PC-9 (cell line): ENCODE data around the gene MAPRE3. TPM values are rescaled to one million over a fixed set of nuclear protein-coding genes. Genes with fewer than 3 reads are reported as not detected.

Experiments used
- BruUV-seq: library from RNA; stranded (reverse); fragments of 400-500 nt; replicated peaks from 2 replicates; lab custom pipeline; 2021; lab: Mats Ljungman, UMichigan
- CTCF ChIA-PET: fragments of 300-600 bp; sonication (Branson Sonifier 250); formaldehyde crosslinking; loops from one replicate; lab custom pipeline; 2022; ENCODE audit warnings: antibody characterized with exemption; lab: Charles Lee
- POLR2A ChIA-PET: fragments of 300-600 bp; sonication (Branson Sonifier 250); formaldehyde crosslinking; loops from one replicate; lab custom pipeline; 2022; ENCODE audit warnings: antibody characterized with exemption; ENCODE audit not compliant: unreplicated experiment; lab: Charles Lee
- DNase-seq, 2 experiments: peaks; one replicate each; pipeline versions ENCODE4 v3.0.0 to v3.0.0-alpha.2; 2015 to 2022; ENCODE audit warnings: mixed read lengths in 1 of 2
- H2AFZ ChIP-seq: fragments of 200-600 bp; sonication (generic); 2 replicates; pipeline ENCODE4 v1.8.1; 2017; ENCODE audit warnings: antibody characterized with exemption
- H3F3A ChIP-seq: fragments of 200-600 bp; sonication (generic); 2 replicates; pipeline ENCODE4 v1.8.1; 2017; ENCODE audit warnings: antibody characterized with exemption, mild to moderate bottlenecking, low read depth; ENCODE audit not compliant: insufficient read depth
- H3K27ac ChIP-seq: fragments of 200-600 bp; sonication (generic); 2 replicates; pipeline ENCODE4 v1.6.1; 2016; ENCODE audit warnings: mixed run types
- H3K27me3 ChIP-seq: fragments of 200-600 bp; sonication (generic); 2 replicates; pipeline ENCODE4 v1.6.1; 2016; ENCODE audit warnings: low read depth, mixed run types; ENCODE audit not compliant: insufficient read depth
- H3K36me3 ChIP-seq: fragments of 200-600 bp; sonication (generic); 2 replicates; pipeline ENCODE4 v1.6.1; 2016; ENCODE audit warnings: low read depth, mixed run types
- H3K4me1 ChIP-seq: fragments of 200-600 bp; sonication (generic); replicated peaks from 2 replicates; pipeline ENCODE4 v1.6.1; 2016; ENCODE audit warnings: mixed run types; ENCODE audit not compliant: insufficient read depth
- H3K4me2 ChIP-seq: fragments of 200-600 bp; sonication (generic); 2 replicates; pipeline ENCODE4 v1.6.1; 2017; ENCODE audit warnings: mixed run types
- H3K4me3 ChIP-seq: fragments of 200-600 bp; sonication (generic); 2 replicates; pipeline ENCODE4 v1.6.1; 2016; ENCODE audit warnings: mixed run types
- H3K79me2 ChIP-seq: fragments of 200-600 bp; sonication (generic); 2 replicates; pipeline ENCODE4 v1.6.1; 2017; ENCODE audit warnings: low read depth, mixed run types
- H3K9me2 ChIP-seq: fragments of 200-600 bp; sonication (generic); 2 replicates; pipeline ENCODE4 v1.8.1; 2017; ENCODE audit warnings: mild to moderate bottlenecking; ENCODE audit not compliant: insufficient read depth
- H3K9me3 ChIP-seq: fragments of 200-600 bp; sonication (generic); 2 replicates; pipeline ENCODE4 v1.8.1; 2016; ENCODE audit warnings: low read depth; ENCODE audit not compliant: insufficient read depth
- H4K20me1 ChIP-seq: fragments of 200-600 bp; sonication (generic); 2 replicates; pipeline ENCODE4 v1.8.1; 2017; ENCODE audit not compliant: insufficient read depth
- CTCF ChIP-seq: fragments of 200-600 bp; sonication (generic); conservative IDR thresholded peaks from 2 replicates; pipeline ENCODE4 v1.6.1; 2017; ENCODE audit warnings: mixed run types, antibody characterized with exemption, mild to moderate bottlenecking, moderate library complexity
- EZH2 ChIP-seq: fragments of 200-600 bp; sonication (generic); IDR thresholded peaks from 2 replicates; pipeline ENCODE4 v1.8.0; 2017; ENCODE audit warnings: antibody characterized with exemption, low read depth
- intact Hi-C: fragments of 100-400 bp; cut with micrococcal nuclease; formaldehyde crosslinking; loops from one replicate; pipeline ENCODE4 v1.10.0; 2022; ENCODE audit not compliant: unreplicated experiment
- total RNA-seq: library from RNA; stranded (reverse); gene quantifications from 2 replicates; pipeline ENCODE4 v1.2.3, GENCODE V29; 2021

The MAPRE3 gene
- total RNA-seq, 1 experiment from 2014 or later = 25.2 TPM

GRCh38 chr2:27039871-27040270, 69.4 kb downstream of the MAPRE3 start:
- H3K9me2 ChIP-seq = no peaks in the 10 kb centered on the region
- no TSS peak for BruUV-seq
- TF ChIP-seq EZH2 (no peak), CTCF (no peak)
- POLR2A ChIA-PET = no interaction called here
- peaks cover 26% of the 10 kb centered on the region for H3K36me3 ChIP-seq
- H3K9me3 ChIP-seq = no peaks in the 10 kb centered on the region
- H3F3A ChIP-seq = peaks cover 4% of the 10 kb centered on the region
- H3K27ac ChIP-seq = no peak overlapping the region
- no peak overlapping the region for H2AFZ ChIP-seq
- H4K20me1 ChIP-seq = no peaks in the 10 kb centered on the region; the same call in 1 of the 2 replicates
- no peaks in the 10 kb centered on the region for H3K4me1 ChIP-seq
- no peaks in the 10 kb centered on the region for H3K27me3 ChIP-seq
- peaks cover 6% of the 10 kb centered on the region for H3K79me2 ChIP-seq
- H3K4me3 ChIP-seq = no peak overlapping the region
- CTCF ChIA-PET = no interaction called here
- no peak for DNase-seq
- intact Hi-C loops = no loop called here
- no peak overlapping the region for H3K4me2 ChIP-seq

DNA sequence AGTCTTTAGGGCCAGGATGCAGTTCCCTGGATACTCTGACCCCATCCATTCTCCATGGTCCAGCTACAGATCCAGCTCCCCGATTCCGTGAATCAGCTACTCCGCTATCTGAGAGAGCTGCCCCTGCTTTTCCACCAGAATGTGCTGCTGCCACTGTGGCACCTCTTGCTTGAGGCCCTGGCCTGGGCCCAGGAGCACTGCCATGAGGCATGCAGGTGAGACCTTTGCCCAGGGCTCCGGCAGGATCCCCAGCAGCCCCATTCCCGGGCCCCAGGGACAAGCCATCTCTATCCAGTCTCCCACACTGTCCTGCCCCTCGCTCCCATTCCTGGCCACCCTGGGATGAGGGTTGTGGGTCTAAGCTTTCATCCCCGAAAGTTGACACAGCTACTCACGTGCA, 69.8 kb downstream of the MAPRE3 start:
- peaks cover 4% of the 10 kb centered on the region for H3F3A ChIP-seq
- no peaks in the 10 kb centered on the region for H3K4me1 ChIP-seq
- no peaks in the 10 kb centered on the region for H3K27me3 ChIP-seq
- H2AFZ ChIP-seq = no peak overlapping the region
- H3K36me3 ChIP-seq = peaks cover 22% of the 10 kb centered on the region
- no peaks in the 10 kb centered on the region for H3K9me2 ChIP-seq
- CTCF ChIA-PET = no interaction called here
- no peaks in the 10 kb centered on the region for H3K9me3 ChIP-seq
- no TSS peak for BruUV-seq
- TF ChIP-seq EZH2 (no peak), CTCF (no peak)
- POLR2A ChIA-PET = no interaction called here
- H3K4me3 ChIP-seq = no peak overlapping the region
- no peak overlapping the region for H3K4me2 ChIP-seq
- no peaks in the 10 kb centered on the region; the same call in 1 of the 2 replicates for H4K20me1 ChIP-seq
- no peak overlapping the region for H3K27ac ChIP-seq
- H3K79me2 ChIP-seq = peaks cover 2% of the 10 kb centered on the region; the same call in 1 of the 2 replicates
- intact Hi-C loops = no loop called here
- DNase-seq = no peak

GRCh38 chr2:27041752-27042151, 71.3 kb downstream of the MAPRE3 start:
- Histone ChIP-seq H3K4me3 (no peak overlapping the region), H3K27me3 (no peaks in the 10 kb centered on the region), H3K27ac (no peak overlapping the region), H2AFZ (no peak overlapping the region), H3K9me2 (no peaks in the 10 kb centered on the region), H3K9me3 (no peaks in the 10 kb centered on the region), H3K4me1 (no peaks in the 10 kb centered on the region), H3K4me2 (no peak overlapping the region), H4K20me1 (no peaks in the 10 kb centered on the region; the same call in 1 of the 2 replicates), H3K36me3 (peaks cover 11% of the 10 kb centered on the region; the same call in 1 of the 2 replicates), H3F3A (peaks cover 4% of the 10 kb centered on the region), H3K79me2 (no peaks in the 10 kb centered on the region)
- intact Hi-C loops = no loop called here
- BruUV-seq = no TSS peak
- CTCF ChIA-PET = no interaction called here
- no peak for TF ChIP-seq CTCF
- DNase-seq = no peak
- POLR2A ChIA-PET = no interaction called here
